Measurements from ENCODE around the gene DEFB131A.
"Not testable (repeated sequence)": the region's sequence is repeated elsewhere in the genome, so short reads cannot be mapped to it uniquely, and the experiment has no call there.

Gene DEFB131A

GRCh38 chr4:9444114-9444513, at the start of gene DEFB131A:
Gene DEFB131A (plus strand): TSS chr4:9444414. CDS start chr4:9444534, 120 bp downstream.
- not testable (repeated sequence) for DNase-seq (ENCODE audit: low read depth in 2 of 2, low spot score in 1 of 2)

- not testable (repeated sequence) for DNase-seq (ENCODE audit: low read depth in 2 of 2, low spot score in 1 of 2)
These were observed 38.4 kb upstream of the DEFB131A start for GRCh38 chr4:9405774-9406173.

- DNase-seq (ENCODE audit: low read depth in 2 of 2, low spot score in 1 of 2) = not testable (repeated sequence)
These were observed 37.7 kb upstream of the DEFB131A start for GRCh38 chr4:9406491-9406890.

GRCh38 chr4:9409793-9410192, 34.4 kb upstream of the DEFB131A start:
- DNase-seq (ENCODE audit: low read depth in 2 of 2, low spot score in 1 of 2) = no peak

- not testable (repeated sequence) for DNase-seq (ENCODE audit: low read depth in 2 of 2, low spot score in 1 of 2)
These were observed 22.2 kb upstream of the DEFB131A start for GRCh38 chr4:9421884-9422455.

GRCh38 chr4:9425916-9426315, 18.3 kb upstream of the DEFB131A start:
- DNase-seq (ENCODE audit: low read depth in 2 of 2, low spot score in 1 of 2) = not testable (repeated sequence)

GRCh38 chr4:9430061-9430460, 14.2 kb upstream of the DEFB131A start:
- not testable (repeated sequence) for DNase-seq (ENCODE audit: low read depth in 2 of 2, low spot score in 1 of 2)

GRCh38 chr4:9433320-9433719, 10.9 kb upstream of the DEFB131A start:
- DNase-seq (ENCODE audit: low read depth in 2 of 2, low spot score in 1 of 2) = not testable (repeated sequence)

- DNase-seq (ENCODE audit: low read depth in 2 of 2, low spot score in 1 of 2) = not testable (repeated sequence)
These were observed 7.5 kb upstream of the DEFB131A start for GRCh38 chr4:9436728-9437127.

- not testable (repeated sequence) for DNase-seq (ENCODE audit: low read depth in 2 of 2, low spot score in 1 of 2)
These were observed 1.9 kb upstream of the DEFB131A start for GRCh38 chr4:9442355-9442754.

- DNase-seq (ENCODE audit: low read depth in 2 of 2, low spot score in 1 of 2) = not testable (repeated sequence)
These were observed 467 bp downstream of the DEFB131A start for GRCh38 chr4:9444681-9445080.

- DNase-seq (ENCODE audit: low read depth in 2 of 2, low spot score in 1 of 2) = not testable (repeated sequence)
These were observed 8.0 kb downstream of the DEFB131A start for GRCh38 chr4:9452251-9452650.

GRCh38 chr4:9454284-9454683, 10.1 kb downstream of the DEFB131A start:
- DNase-seq (ENCODE audit: low read depth in 2 of 2, low spot score in 1 of 2) = not testable (repeated sequence)

GRCh38 chr4:9455046-9455445, 10.8 kb downstream of the DEFB131A start:
- DNase-seq (ENCODE audit: low read depth in 2 of 2, low spot score in 1 of 2) = not testable (repeated sequence)

- not testable (repeated sequence) for DNase-seq (ENCODE audit: low read depth in 2 of 2, low spot score in 1 of 2)
These were observed 35.3 kb downstream of the DEFB131A start for GRCh38 chr4:9479466-9479865.

- not testable (repeated sequence) for DNase-seq (ENCODE audit: low read depth in 2 of 2, low spot score in 1 of 2)
These were observed 35.9 kb downstream of the DEFB131A start for GRCh38 chr4:9480066-9480465.

GRCh38 chr4:9482871-9483270, 38.7 kb downstream of the DEFB131A start:
- not testable (repeated sequence) for DNase-seq (ENCODE audit: low read depth in 2 of 2, low spot score in 1 of 2)

GRCh38 chr4:9483682-9484081, 39.5 kb downstream of the DEFB131A start:
- not testable (repeated sequence) for DNase-seq (ENCODE audit: low read depth in 2 of 2, low spot score in 1 of 2)

GRCh38 chr4:9486880-9487279, 42.7 kb downstream of the DEFB131A start:
- DNase-seq (ENCODE audit: low read depth in 2 of 2, low spot score in 1 of 2) = not testable (repeated sequence)

GRCh38 chr4:9488796-9489195, 44.6 kb downstream of the DEFB131A start:
- not testable (repeated sequence) for DNase-seq (ENCODE audit: low read depth in 2 of 2, low spot score in 1 of 2)

- not testable (repeated sequence) for DNase-seq (ENCODE audit: low read depth in 2 of 2, low spot score in 1 of 2)
These were observed 46.3 kb downstream of the DEFB131A start for GRCh38 chr4:9490496-9490895.

- not testable (repeated sequence) for DNase-seq (ENCODE audit: low read depth in 2 of 2, low spot score in 1 of 2)
These were observed 46.8 kb downstream of the DEFB131A start for GRCh38 chr4:9490986-9491385.

- not testable (repeated sequence) for DNase-seq (ENCODE audit: low read depth in 2 of 2, low spot score in 1 of 2)
These were observed 49.4 kb downstream of the DEFB131A start for GRCh38 chr4:9493589-9493988.
